HPDE6-E6E7 (cell line): ENCODE data around the gene NCLN.
"Not testable (repeated sequence)": the region's sequence is repeated elsewhere in the genome, so short reads cannot be mapped to it uniquely, and the experiment has no call there.

ENCODE experiments used
- DNase-seq: peaks from one replicate; pipeline ENCODE4 v3.0.0; 2011; ENCODE audit warnings: missing footprints; ENCODE audit errors: extremely low spot score

NCLN gene

DNA sequence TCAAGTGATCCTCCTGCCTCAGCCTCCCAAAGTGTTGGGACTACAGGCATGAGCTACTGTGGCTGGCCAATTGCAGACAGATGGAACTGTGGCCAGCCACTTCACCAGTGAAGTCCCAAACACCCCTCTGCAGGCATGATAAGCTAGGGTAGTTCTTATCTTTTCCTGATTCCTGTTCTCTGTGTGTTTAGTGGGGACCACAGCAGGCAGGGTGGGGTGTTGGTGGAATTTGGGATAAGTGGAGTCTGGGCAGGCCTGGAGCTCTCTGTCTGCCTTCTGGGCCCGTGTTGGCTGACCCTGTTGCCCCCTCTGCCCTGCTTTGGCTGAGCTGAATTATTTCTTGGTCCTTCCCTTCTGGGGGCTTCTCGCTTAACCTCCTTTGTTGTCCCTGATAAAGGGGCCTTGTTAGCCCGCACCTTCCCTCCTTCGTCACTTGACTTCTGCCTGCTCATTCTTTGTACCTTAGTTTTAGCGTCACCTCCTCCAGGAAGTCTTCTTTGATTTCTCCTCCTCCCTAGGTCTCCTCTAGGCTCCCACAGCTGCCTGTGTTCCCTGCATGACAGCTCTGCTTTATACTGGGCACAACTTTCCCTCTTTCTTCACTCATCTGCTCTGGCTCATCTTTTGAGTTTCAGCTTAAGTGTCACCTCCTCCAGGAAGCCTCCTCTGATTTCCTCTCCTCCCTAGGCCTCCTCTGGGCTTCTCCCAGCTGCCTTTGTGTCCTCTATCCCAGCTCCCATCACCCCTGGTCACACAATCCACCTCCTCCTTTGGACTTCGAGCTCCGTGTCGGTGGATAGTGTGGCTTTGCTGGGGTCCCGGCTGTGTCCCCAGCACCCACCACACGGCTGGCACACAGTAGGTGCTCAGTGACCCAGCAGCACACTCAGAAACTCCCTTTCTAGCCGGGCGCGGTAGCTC lies 1.7 kb upstream of the NCLN start:
- DNase-seq = no peak

DNA sequence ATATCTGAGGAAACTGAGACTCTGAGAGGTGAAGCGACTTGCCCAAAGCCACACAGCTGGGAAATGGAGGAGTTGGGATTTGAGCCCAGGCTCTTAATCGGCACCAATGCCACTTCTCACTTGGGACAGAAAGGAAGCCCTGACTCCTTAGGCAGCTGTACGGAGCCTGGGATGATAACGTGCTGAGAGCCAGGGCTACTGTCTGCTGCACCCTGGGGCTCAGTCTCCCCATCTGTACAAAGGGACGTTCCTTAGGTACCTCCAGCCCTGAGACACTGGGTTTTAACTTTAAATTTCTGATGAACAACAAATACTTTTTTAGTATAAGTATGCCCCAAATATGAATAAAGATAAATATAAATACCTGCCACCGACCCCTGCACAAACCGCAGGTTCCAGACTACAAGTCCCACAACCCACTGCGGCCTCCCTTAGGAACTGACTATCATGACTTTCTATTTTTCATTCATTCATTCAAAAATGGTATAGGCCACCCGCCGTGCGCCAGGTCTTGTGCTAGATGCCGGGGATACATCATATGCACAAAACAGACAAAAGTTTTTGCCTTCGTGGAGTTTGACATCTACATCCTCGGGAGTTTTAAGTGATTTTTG lies 776 bp upstream of the NCLN start:
- DNase-seq = no peak

DNA sequence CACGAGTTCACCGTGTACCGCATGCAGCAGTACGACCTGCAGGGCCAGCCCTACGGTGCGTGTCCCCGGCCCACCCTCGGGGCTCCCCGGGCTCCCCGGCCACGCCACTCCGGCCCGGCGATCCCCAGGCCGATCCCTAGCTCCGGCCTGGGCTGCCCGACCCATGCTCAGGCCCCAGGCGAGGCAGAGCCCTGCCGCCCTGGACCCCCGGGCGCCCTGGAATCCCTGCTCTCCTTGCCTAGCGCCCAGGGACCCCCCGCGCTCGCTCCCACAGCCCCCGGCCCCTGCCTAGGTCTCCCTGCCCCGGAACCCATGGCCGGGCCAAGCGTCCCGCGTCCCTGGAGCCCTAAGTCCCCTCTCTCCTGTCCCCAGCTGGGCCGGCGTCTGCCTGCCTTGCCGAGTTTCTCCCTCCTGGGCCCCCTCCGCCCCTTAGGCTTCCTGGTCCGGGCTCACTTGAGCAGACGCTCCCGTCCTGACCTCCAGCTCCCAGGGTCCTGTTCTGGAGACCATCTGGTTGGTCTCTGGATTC lies 494 bp downstream of the NCLN start:
- no peak for DNase-seq

DNA sequence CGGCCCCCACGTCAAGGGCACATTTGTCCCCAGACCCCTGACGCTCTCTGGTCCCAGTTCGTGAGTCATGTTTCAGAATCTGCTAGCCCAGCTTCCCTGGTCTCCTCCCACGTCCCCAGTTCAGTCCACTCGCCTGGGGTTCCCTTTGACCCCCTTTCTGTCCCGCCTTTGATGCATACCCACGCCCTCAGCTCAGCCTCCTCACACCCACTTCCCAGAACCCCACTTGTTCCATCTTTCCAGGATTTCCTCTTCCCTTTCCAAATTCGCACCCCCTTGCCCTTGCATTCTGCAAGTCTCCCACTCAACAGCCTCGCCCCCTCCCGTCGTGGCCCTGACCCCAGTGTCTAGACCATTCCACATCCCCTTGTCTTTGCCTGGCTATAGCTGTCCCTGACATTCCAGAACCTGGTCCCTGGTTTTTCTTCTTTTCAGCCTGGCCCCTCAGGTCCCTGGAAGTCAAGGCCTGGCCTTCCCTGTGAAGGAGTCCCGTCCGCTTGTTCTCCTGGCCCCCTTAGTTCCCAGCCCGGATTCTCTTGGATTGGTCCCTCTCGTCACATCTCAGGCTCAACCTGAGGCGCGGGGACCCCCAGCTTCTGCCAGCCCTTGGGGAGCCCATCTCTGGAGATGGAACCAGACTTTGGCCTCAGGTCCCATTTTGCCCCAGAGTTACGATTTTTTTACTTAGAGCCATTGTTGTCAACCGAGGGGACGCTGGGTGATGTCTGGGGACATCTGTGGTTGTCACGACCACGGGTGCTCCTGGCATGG lies 1.3 kb downstream of the NCLN start:
- DNase-seq = no peak

DNA sequence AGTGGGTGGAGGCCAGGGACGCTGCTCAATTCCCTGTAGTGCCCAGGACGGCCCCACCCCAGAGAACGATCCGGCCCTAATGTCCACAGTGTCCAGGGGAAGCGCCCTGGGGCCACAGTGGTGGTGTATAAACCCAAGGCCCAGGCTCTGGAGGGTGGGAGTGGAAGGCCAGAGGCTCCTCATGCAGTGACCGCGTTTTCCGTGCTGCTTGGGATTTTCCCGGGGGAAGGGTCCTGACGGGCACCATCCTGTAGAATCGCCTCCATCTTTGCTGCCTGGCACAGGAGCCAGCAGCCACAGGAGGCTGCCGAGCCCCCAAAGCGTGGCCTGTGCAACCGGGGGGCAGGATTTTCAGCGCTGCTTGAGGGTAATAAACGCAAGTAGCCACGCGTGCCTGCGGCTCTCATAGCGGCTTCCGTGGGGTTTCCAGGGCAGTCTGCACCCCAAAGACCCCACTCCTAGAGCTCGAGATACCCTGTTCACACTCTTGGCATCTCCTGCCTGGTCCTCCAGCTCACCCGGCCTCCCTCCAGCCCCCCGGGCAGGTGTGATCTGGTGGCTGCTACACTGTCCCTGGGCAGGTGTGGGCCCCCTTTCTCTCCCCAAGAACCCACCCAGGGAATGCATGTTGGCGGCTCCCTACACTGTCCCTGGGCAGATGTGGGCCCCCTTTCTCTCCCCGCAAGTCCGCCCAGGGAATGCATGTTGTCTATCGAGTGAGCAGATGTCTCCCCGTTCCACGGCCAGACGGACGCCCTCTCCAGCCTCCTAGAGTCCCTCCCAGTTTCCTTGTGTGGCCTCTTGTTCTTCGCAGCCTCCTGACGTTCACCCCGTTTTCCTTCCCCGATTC lies 2.2 kb downstream of the NCLN start:
- DNase-seq = no peak

DNA sequence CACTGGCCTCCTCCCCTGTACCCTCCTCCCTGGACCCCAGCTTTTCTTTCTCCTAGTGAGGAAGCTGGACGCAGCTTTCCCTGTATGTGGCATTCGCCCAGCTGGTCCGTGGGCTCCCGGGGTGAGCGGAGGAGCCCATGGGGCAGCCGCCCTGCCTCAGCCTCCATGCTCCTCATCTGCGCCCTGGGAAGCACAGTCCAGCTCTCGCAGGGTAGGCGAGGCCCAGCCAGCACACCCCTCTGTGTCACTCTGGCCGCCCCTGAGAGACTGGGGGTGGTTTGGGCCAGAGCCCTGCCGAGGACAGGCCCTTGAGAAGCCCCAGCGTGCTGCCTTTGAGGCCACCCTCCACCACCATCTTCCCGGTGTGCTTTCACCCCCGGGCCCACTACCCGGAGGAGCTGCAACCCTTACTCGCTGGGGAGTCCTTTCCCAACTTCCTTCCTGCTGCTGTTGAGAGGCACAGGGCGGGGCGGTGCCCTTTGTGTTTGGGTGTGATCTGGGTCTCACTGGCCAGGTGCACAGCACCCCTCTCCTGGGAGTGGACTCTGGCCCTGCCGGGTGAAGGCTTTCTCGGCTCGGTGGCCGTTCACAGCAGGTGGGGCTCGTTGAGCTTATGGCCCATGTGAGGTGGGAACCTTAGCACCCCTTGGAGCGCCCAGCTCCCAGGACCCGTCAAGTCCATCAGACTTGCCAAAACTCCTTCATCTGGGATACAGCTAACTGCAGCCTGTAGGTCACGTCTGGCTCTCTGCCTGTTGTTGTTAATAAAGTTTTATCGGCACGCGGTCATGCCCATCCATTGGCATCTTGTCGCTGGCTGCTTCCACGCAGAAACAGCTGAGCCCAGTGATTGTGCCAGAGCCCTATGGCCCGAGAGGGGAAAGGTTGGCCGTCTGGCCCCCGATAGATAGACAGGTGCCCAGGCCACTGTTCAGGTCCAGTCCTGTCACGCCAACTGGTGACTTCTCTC lies 3.2 kb downstream of the NCLN start:
- no peak for DNase-seq

DNA sequence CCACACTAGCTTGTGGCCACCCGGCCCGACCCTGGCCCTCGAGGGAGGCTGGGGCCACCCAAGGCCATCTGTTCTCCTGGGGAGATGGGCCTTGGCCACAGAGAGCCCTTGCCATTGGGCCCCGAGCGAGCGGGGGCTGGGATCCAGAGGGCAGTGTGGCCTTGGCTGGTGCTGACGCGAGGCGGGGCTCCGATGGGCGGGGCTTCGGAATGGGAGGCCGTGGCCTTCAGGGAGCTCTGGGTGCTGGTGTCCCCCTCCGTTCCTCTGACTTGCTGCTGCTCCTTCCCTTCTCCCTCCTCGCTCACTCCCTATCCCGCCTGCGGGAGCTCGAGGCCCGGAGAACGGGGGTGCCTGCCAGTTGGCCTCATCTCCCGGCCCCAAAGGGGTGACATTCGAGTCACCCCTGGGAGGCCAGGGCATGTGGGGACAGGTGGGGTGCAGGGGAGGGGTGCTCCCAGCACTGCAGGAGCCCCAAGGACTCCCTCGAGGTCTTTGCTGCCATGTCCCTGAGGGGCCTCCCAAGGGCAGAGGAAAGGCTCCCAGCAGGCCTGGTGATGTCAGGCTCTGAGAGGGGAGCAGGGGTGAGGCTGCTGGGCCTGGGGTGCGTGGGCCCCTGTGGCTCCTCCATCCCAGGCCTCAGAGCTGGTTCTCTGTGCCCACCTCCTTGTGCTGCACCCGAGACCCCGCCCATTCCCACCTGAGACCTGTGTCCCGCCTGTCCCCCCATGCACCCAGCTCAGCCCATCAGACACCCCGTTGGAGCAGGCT lies 4.2 kb downstream of the NCLN start:
- no peak for DNase-seq

DNA sequence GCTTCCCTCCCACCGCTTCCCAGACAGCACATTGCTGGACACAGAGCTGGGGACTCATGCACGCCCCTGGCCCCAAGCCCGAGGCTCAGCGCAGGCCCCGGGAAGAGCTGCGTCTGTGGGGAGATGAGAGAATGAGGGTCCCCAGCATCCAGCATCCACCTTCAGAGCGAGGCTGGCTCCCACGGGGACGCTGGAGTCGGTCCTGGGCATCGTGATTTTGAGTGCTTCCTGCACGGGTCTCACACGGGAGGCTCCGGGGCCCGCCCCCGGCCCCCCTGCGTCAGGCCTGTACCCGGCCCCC lies 4.7 kb downstream of the NCLN start:
- no peak for DNase-seq

DNA sequence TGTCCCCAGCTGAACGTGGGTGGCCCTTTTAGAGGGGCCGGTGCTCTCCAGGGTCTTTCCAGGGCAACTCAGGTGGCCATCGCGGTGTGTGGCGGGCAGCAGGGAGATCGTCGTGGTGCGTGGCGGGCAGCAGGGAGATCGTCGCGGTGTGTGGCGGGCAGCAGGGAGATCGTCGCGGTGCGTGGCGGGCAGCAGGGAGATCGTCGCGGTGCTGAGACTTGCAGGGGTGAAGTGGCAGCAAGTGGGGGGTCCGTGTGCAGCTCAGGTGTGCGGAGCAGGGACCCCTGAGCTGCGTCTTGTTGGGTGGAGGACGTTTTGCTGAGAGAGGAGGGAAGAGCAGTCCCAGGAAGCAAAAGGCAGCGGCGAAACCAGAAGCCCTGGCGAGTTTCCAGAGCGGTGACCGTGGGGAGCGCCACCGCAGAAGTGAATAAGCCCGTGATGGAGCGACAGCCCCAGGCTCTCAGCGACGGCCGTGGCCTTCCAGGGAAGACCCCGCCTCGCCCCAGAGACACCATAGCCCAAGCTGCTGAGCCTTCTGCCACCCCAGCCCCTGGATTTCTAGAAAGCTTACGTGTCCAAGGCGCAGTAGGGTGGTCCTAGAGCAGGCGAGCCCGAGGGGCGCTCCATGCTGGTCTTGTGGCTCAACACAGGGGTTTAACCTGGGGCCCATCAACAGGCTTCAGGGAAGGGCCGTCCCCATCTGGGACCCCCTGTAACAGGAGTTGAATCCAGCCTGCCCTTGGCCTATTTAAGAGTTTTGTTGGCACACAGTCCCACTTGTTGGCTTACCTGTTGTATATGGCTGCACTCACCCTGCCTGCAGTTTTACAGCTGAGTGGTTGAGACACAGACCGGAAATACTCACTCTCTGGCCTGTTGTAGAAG lies 5.4 kb downstream of the NCLN start:
- no peak for DNase-seq

DNA sequence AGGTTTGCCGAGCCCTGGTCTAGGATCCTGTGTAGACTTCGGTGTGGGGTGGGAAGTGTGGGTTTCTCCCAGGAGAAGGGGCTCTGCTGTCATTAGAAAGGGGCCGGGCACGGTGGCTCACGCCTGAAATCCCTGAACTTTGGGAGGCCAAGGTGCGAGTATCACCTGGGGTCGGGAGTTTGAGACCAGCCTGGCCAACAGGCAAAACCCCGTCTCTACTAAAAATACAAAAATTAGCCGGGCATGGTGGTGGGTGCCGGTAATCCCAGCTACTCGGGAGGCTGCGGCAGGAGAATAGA lies 6.0 kb downstream of the NCLN start:
- DNase-seq = not testable (repeated sequence)

DNA sequence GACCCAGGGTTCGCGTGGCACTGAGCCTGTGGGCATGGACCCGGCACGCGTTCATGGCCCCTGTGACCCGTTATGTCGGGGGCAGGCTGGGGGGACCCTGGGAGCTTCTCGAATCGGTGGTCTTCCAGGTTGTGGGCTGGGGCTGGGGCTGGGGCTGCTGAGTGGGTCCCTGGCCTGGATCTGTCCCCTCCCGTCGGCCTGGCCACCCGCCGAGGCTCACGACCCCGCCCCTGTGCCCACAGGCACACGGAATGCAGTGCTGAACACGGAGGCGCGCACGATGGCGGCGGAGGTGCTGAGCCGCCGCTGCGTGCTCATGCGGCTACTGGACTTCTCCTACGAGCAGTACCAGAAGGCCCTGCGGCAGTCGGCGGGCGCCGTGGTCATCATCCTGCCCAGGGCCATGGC lies 6.5 kb downstream of the NCLN start:
- no peak for DNase-seq

DNA sequence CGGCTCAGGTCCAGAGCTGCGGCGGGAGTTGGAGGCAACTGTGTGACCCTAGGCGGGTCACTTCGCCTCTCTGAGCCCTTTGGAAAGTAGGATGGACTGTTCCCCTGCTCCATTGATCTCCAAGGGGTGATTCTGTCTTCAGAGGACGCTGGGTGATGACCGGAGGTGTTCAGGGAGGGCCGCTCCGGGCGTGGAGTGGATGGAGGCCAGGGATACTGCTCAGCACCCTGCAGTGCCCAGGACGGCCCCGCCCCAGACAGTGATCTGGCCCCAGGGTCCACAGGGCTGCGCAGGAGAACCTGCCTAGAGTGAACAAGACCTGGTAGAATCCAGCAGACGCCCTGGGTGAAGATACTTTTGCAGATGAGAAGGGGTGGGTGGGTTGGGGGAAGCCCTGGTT lies 7.0 kb downstream of the NCLN start:
- no peak for DNase-seq

DNA sequence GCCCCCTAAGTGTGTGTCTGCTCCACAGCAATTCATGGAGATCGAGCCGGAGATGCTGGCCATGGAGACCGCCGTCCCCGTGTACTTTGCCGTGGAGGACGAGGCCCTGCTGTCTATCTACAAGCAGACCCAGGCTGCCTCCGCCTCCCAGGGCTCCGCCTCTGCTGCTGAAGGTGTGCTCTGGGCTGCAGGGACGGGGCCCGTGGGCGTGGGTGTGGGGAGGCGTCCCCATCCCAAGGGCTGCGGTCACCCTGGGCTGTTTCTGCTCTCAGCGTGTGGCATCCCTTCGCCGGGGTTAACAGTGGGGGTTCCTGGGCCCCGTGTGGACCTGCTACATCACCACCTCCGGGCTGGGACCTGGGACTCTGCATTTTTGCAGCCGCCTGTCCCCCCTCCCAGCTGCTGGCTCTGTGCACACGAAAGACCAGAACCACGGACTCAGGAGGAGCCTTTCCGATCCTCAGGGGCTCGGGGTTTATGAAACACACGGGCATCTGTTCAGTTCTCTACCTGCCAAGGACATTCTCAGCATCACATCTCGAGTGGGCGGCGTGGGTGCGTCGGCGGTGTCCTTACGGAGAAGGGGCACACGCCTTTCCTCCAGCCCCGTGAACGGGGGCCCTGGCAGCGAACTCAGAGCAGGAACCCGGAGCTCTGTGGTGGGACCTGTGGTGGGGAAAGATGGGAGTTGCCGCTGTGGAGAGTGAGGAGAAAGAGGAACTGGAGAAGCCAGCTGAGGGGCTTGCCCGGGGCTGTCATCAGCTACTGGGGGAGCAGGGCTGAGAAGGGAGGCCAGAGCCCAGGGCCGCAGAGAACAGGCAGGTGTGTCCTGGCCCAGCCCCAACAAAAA lies 7.8 kb downstream of the NCLN start:
- no peak for DNase-seq

DNA sequence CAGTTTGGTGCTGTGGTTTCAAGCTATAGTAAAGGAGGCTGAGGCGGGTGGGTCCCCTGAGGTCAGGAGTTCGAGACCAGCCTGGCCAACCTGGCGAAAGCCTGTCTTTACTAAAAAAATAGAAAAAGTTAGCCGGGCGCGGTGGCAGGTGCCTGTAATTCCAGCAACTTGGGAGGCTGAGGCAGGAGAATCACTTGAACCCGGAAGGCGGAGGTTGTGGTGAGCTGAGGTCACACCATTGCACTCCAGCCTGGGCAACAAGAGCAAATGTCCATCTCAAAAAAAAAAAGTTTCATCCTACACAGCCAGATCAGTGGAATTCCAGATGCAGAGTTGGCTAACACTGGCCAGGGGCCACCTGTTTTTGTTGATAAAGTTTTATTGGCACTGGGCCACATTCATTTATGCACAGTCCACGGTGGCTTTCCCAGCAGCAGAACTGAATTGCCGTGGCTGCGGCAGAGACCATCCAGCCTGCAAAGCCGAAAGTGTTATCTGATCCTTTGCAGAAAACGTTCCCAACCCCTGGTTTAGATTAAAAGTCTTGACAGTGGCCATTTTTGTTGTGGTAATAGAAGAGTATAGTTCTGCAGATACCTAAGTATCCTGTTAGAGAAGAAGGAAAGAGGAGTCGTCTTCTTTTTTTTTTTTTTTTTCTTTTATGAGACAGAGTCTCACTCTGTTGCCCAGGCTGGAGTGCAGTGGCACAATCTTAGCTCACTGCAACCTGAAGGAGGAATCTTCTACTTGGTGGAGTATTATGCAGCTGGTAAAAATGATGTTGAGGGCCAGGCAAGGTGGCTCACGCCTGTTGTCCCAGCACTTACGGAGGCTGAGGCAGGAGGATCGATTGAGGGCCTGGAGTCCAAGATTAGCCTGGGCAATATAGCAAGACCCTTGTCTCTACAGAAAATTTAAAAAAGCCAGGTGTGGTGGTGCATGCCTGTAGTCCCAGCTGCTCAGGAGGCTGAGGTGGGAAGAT lies 8.7 kb downstream of the NCLN start:
- no peak for DNase-seq

DNA sequence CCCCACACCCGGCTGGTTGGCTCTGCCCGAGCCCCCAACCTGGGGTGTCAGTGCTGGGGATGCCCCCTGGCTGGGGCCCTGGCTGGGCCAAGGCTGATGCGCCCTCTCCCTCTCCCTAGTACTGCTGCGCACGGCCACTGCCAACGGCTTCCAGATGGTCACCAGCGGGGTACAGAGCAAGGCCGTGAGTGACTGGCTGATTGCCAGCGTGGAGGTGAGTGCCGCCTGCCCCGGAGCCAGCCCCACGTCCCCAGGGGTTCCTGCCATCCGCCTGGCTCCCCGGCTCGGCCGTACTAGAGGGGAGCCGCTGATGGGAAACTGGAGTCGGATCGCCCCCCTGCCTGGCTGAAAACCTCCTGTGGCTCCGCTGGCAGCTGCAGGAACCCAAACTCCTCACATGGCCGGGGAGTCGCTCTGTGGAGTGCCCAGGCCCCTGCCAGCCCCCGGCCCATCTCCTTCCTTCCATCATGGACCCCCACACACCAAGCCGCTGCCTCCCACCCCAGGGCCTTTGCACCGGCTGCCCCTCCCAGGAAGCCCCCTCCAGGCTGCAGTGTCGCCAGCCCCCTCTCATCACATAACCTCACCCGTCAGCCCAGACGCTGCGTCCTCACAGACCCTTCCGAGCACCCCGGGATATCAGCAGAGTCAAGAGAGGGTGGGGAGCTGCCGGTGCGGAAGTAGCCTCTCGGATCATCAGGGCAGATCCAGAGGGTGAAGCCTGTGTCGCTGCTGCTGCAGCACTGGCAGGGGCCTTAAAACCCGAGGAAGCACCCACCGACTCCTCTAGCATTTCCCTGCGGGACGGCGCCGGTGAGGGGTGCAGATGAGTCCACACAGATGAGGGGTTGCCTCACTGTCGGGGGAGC lies 10.6 kb downstream of the NCLN start:
- DNase-seq = no peak

DNA sequence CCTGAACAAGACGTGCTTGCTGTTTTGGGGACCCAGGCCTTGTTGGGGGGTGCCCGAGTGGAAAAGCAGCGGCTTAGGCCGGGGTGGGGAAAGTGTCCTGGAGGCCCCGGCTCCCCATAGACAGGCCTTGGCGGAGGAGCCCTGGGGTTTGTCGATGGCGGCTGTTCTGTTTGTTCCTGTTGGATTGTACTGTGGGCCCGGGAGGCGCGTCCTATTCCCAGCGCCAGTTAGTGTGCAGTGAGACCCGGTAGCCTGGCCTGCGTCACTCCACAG lies 11.1 kb downstream of the NCLN start:
- DNase-seq = no peak
